HEK293 (cell line): ENCODE results near the gene ZNF776.
"Not testable (repeated sequence)": the region's sequence is repeated elsewhere in the genome, so short reads cannot be mapped to it uniquely, and the experiment has no call there.

Experiments
- CTCF ChIA-PET: fragments of 350-600 bp; formaldehyde crosslinking; extraction: SDS; loops from one replicate; lab custom pipeline; 2021; ENCODE audit warnings: antibody characterized with exemption; lab: Yijun Ruan, JAX
- POLR2A ChIA-PET: fragments of 300-600 bp; formaldehyde crosslinking; extraction: SDS; loops from one replicate; lab custom pipeline; 2020; ENCODE audit warnings: antibody characterized with exemption, inconsistent platforms; lab: Yijun Ruan, JAX
- H3K27ac ChIP-seq: fragments of 200-500 bp; sonication (Bioruptor generic); 2 replicates; pipeline ENCODE4 v1.5.1; 2014; ENCODE audit warnings: low read depth, low read length, control low read depth, inconsistent platforms; ENCODE audit errors: extremely low read depth
- H3K36me3 ChIP-seq, 2 experiments: fragments of 200-500 bp in 1 of 2; sonication (Bioruptor generic) in 1 of 2; 1 replicate in 1 of 2; 2 replicates in 1 of 2; pipeline ENCODE4 v1.5.1; 2014 to 2017; ENCODE audit warnings: inconsistent platforms in 2 of 2, low read length in 2 of 2; ENCODE audit not compliant: control insufficient read depth in 2 of 2, insufficient read depth in 1 of 2
- H3K4me1 ChIP-seq: fragments of 200-500 bp; sonication (Bioruptor generic); 2 replicates; pipeline ENCODE4 v1.5.1; 2014; ENCODE audit warnings: mild to moderate bottlenecking, low read length, inconsistent platforms; ENCODE audit not compliant: control insufficient read depth, insufficient read depth
- H3K4me3 ChIP-seq: 2 replicates; pipeline ENCODE4 v1.5.1; 2011; ENCODE audit warnings: low read depth, mild to moderate bottlenecking, control low read depth, low read length, moderate library complexity
- H3K9me3 ChIP-seq: fragments of 200-500 bp; sonication (Bioruptor generic); 2 replicates; pipeline ENCODE4 v1.5.1; 2014; ENCODE audit warnings: low read depth, low read length, inconsistent platforms; ENCODE audit not compliant: control insufficient read depth, insufficient read depth
- BCL6B ChIP-seq: fragments of 450-650 bp; formaldehyde crosslinking; IDR thresholded peaks from 2 replicates; pipeline ENCODE4 v1.5.1; 2017; ENCODE audit warnings: missing biosample characterization, missing genetic modification characterization
- GLIS1 ChIP-seq: fragments of 450-650 bp; formaldehyde crosslinking; IDR thresholded peaks from 2 replicates; pipeline ENCODE4 v1.5.1; 2016; ENCODE audit warnings: missing biosample characterization, missing genetic modification characterization
- PRDM6 ChIP-seq: fragments of 450-650 bp; formaldehyde crosslinking; IDR thresholded peaks from 2 replicates; pipeline ENCODE4 v1.5.1; 2017; ENCODE audit warnings: missing biosample characterization, missing genetic modification characterization
- YY2 ChIP-seq: fragments of 450-650 bp; formaldehyde crosslinking; IDR thresholded peaks from 2 replicates; pipeline ENCODE4 v1.5.1; 2016; ENCODE audit warnings: missing biosample characterization, missing genetic modification characterization
- ZBTB1 ChIP-seq: fragments of 450-650 bp; formaldehyde crosslinking; IDR thresholded peaks from 2 replicates; pipeline ENCODE4 v1.5.1; 2016; ENCODE audit warnings: missing biosample characterization, missing genetic modification characterization
- ZNF121 ChIP-seq: fragments of 450-650 bp; formaldehyde crosslinking; IDR thresholded peaks from 2 replicates; pipeline ENCODE4 v1.5.1; 2016; ENCODE audit warnings: missing biosample characterization, missing genetic modification characterization
- ZNF133 ChIP-seq: fragments of 450-650 bp; formaldehyde crosslinking; IDR thresholded peaks from 2 replicates; pipeline ENCODE4 v1.5.1; 2016; ENCODE audit warnings: missing biosample characterization, missing genetic modification characterization
- ZNF140 ChIP-seq: fragments of 450-650 bp; formaldehyde crosslinking; IDR thresholded peaks from 2 replicates; pipeline ENCODE4 v1.5.1; 2016; ENCODE audit warnings: missing biosample characterization, missing genetic modification characterization
- ZNF19 ChIP-seq: fragments of 450-650 bp; formaldehyde crosslinking; IDR thresholded peaks from 2 replicates; pipeline ENCODE4; 2016; ENCODE audit warnings: missing biosample characterization, missing genetic modification characterization, low read depth
- ZNF223 ChIP-seq: fragments of 450-650 bp; formaldehyde crosslinking; IDR thresholded peaks from 2 replicates; pipeline ENCODE4 v1.5.1; 2016; ENCODE audit warnings: missing biosample characterization, missing genetic modification characterization
- ZNF24 ChIP-seq: fragments of 450-650 bp; formaldehyde crosslinking; IDR thresholded peaks from 2 replicates; pipeline ENCODE4 v1.5.1; 2016; ENCODE audit warnings: missing biosample characterization, missing genetic modification characterization
- ZNF394 ChIP-seq: fragments of 450-650 bp; formaldehyde crosslinking; IDR thresholded peaks from 2 replicates; pipeline ENCODE4 v1.5.1; 2016; ENCODE audit warnings: missing biosample characterization, missing genetic modification characterization, mild to moderate bottlenecking, moderate library complexity, borderline replicate concordance
- ZNF423 ChIP-seq: fragments of 450-650 bp; formaldehyde crosslinking; IDR thresholded peaks from 2 replicates; pipeline ENCODE4 v1.5.1; 2016; ENCODE audit warnings: missing biosample characterization, missing genetic modification characterization
- ZNF530 ChIP-seq: fragments of 450-650 bp; formaldehyde crosslinking; IDR thresholded peaks from 2 replicates; pipeline ENCODE4 v1.5.1; 2016; ENCODE audit warnings: low read depth, missing biosample characterization, missing genetic modification characterization
- ZNF580 ChIP-seq: fragments of 450-650 bp; formaldehyde crosslinking; IDR thresholded peaks from 2 replicates; pipeline ENCODE4 v1.5.1; 2016; ENCODE audit warnings: missing biosample characterization, missing genetic modification characterization
- ZNF626 ChIP-seq: fragments of 450-650 bp; sonication (Bioruptor Pico); formaldehyde crosslinking; IDR thresholded peaks from 2 replicates; pipeline ENCODE4 v1.5.1; 2018; ENCODE audit warnings: missing biosample characterization, missing genetic modification characterization, inconsistent platforms
- ZNF707 ChIP-seq: fragments of 450-650 bp; formaldehyde crosslinking; IDR thresholded peaks from 2 replicates; pipeline ENCODE4 v1.5.1; 2016; ENCODE audit warnings: missing biosample characterization, missing genetic modification characterization
- ZNF777 ChIP-seq: fragments of 450-650 bp; formaldehyde crosslinking; IDR thresholded peaks from 2 replicates; pipeline ENCODE4 v1.5.1; 2017; ENCODE audit warnings: missing biosample characterization, missing genetic modification characterization, borderline replicate concordance
- ZNF785 ChIP-seq: fragments of 450-650 bp; formaldehyde crosslinking; IDR thresholded peaks from 2 replicates; pipeline ENCODE4 v1.5.1; 2016; ENCODE audit warnings: missing biosample characterization, missing genetic modification characterization
- TF ChIP-seq, protein P1 (sequence below): fragments of 450-650 bp; formaldehyde crosslinking; IDR thresholded peaks from 2 replicates; pipeline ENCODE4 v1.5.1; 2016; ENCODE audit warnings: missing biosample characterization, missing genetic modification characterization, borderline replicate concordance
- TF ChIP-seq, protein P2 (sequence below): fragments of 450-650 bp; formaldehyde crosslinking; IDR thresholded peaks from 2 replicates; pipeline ENCODE4 v1.5.1; 2016; ENCODE audit warnings: missing biosample characterization, missing genetic modification characterization

The ZNF776 gene

DNA sequence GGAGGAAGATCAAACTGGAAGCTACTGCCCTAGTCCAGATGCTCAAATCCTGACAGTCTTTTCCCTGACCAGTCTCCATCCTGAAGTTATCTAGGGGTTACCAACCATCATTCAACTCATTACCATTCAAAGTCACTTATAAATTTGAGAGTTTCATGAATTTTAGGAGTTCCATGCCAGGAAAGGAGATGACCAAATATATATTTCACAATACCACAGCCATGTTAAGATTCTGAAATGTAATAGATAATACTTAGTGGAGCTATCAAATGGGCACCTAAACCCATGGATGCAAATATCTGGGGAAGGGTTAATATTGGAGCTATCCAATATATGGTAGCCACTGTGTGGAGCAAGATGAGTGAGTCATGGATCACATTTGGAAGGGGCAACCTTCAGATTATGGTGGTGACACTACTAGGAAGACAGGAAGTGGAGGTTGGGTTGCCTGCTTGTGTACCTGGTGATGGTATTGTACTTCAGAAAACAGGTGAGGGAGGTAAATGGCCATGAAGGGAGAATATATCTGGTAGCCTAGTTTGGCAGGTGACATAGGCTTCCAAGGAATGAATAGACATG lies 41.6 kb downstream of the ZNF776 start:
- Histone ChIP-seq H3K9me3 (no peaks in the 10 kb centered on the region; the same call in none of the 2 replicates), H3K4me1 (no peaks in the 10 kb centered on the region), H3K36me3 (peaks cover 49 to 66% of the 10 kb centered on the region in 2 experiments; a peak in 2 of 3 replicates), H3K4me3 (no peak overlapping the region), H3K27ac (no peak overlapping the region)
- POLR2A ChIA-PET: interaction anchor here (0.6 kb wide), 1 partner anchor 70 kb away, joined by 6 read pairs; no protein-coding TSS in a partner anchor
- TF ChIP-seq GLIS1 (tag by site-specific recombination) (no peak), YY2 (tag by site-specific recombination) (no peak), PRDM6 (no peak), ZNF626 (tag by site-specific recombination) (no peak), ZBTB1 (tag by site-specific recombination) (no peak), ZNF777 (tag by site-specific recombination) (no peak)
- TF ChIP-seq, protein P1, sequence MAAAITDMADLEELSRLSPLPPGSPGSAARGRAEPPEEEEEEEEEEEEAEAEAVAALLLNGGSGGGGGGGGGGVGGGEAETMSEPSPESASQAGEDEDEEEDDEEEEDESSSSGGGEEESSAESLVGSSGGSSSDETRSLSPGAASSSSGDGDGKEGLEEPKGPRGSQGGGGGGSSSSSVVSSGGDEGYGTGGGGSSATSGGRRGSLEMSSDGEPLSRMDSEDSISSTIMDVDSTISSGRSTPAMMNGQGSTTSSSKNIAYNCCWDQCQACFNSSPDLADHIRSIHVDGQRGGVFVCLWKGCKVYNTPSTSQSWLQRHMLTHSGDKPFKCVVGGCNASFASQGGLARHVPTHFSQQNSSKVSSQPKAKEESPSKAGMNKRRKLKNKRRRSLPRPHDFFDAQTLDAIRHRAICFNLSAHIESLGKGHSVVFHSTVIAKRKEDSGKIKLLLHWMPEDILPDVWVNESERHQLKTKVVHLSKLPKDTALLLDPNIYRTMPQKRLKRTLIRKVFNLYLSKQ (tag by site-specific recombination): no peak
- CTCF ChIA-PET: no interaction called here

DNA sequence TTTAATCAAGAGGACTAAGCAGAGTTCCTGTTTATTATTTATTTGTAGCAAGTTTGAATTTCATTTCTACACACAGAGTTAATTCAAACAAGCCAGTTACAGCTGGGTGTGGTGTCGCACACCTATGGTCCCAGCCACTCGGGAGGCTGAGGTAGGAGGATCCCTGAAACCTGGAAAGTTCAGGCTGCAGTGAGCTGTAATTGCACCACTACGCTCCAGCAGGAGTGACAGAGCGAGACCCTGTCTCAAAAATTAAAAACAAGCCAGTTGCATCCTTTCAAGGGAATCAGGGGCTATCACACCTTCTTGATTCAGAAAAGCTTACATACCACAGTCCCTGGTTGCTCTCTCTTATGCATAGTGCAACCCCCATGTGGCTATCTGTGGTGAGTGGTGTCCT lies 42.7 kb downstream of the ZNF776 start:
- TF ChIP-seq ZNF423 (no peak), ZNF140 (tag by site-specific recombination) (peak; percentile 98)
- TF ChIP-seq, all 188 proteins: peak for 1
- Histone ChIP-seq H3K36me3 (peaks cover 49 to 62% of the 10 kb centered on the region in 2 experiments; a peak in 2 of 3 replicates), H3K4me1 (no peaks in the 10 kb centered on the region), H3K27ac (no peak overlapping the region), H3K4me3 (no peak overlapping the region), H3K9me3 (no peaks in the 10 kb centered on the region; the same call in none of the 2 replicates)
- POLR2A ChIA-PET: no interaction called here
- CTCF ChIA-PET: no interaction called here

GRCh38 chr19:57796580-57796979 lies 50.0 kb downstream of the ZNF776 start:
- H3K4me3 ChIP-seq, POLR2A ChIA-PET, H3K27ac ChIP-seq, H3K4me1 ChIP-seq, CTCF ChIA-PET, H3K9me3 ChIP-seq: not testable (repeated sequence)
- H3K36me3 ChIP-seq: peaks cover 34 to 45% of the 10 kb centered on the region in 2 experiments

GRCh38 chr19:57800696-57801095 lies 54.1 kb downstream of the ZNF776 start:
- ChIA-PET CTCF (no interaction called here), POLR2A (interaction anchor here (1.0 to 2.1 kb wide), 3 partner anchors 14 to 31 kb away, joined by 3 to 6 read pairs (median 5); partner anchors contain the start of genes ZNF552 and ZNF586)
- Histone ChIP-seq H3K9me3 (no peaks in the 10 kb centered on the region), H3K27ac (no peak overlapping the region), H3K36me3 (peaks cover 18 to 24% of the 10 kb centered on the region in 2 experiments; a peak in 2 of 3 replicates), H3K4me1 (peaks cover 6% of the 10 kb centered on the region; the same call in 1 of the 2 replicates), H3K4me3 (no peak overlapping the region)
- no peak for TF ChIP-seq ZNF785 (tag by site-specific recombination)
- no peak for TF ChIP-seq ZNF19 (tag by site-specific recombination)
- TF ChIP-seq ZNF530 (tag by site-specific recombination): no peak
- no peak for TF ChIP-seq ZNF121 (tag by site-specific recombination)
- no peak for TF ChIP-seq ZNF580 (tag by site-specific recombination)
- no peak for TF ChIP-seq ZNF133 (tag by site-specific recombination)
- no peak for TF ChIP-seq ZNF24 (tag by site-specific recombination)
- TF ChIP-seq ZNF223 (tag by site-specific recombination): no peak
- no peak for TF ChIP-seq ZNF394 (tag by site-specific recombination)
- TF ChIP-seq, protein P2, sequence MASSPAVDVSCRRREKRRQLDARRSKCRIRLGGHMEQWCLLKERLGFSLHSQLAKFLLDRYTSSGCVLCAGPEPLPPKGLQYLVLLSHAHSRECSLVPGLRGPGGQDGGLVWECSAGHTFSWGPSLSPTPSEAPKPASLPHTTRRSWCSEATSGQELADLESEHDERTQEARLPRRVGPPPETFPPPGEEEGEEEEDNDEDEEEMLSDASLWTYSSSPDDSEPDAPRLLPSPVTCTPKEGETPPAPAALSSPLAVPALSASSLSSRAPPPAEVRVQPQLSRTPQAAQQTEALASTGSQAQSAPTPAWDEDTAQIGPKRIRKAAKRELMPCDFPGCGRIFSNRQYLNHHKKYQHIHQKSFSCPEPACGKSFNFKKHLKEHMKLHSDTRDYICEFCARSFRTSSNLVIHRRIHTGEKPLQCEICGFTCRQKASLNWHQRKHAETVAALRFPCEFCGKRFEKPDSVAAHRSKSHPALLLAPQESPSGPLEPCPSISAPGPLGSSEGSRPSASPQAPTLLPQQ (tag by site-specific recombination): no peak
- no peak for TF ChIP-seq BCL6B (tag by site-specific recombination)
- no peak for TF ChIP-seq ZNF707
